GM21528 (cell line): ENCODE data around the gene NAA40.

ENCODE experiments used
- ATAC-seq: cut with Tn5 transposase; IDR thresholded peaks from one replicate; pipeline ENCODE4 v1.9.1; 2021; ENCODE audit warnings: mild to moderate bottlenecking, moderate library complexity; ENCODE audit not compliant: unreplicated experiment, low FRiP score

Gene NAA40

GRCh38 chr11:63979426-63979825, 40.6 kb downstream of the NAA40 start:
- no peak for ATAC-seq

GRCh38 chr11:63985812-63986155, 47.0 kb downstream of the NAA40 start:
- ATAC-seq: peak; percentile 41

GRCh38 chr11:63986156-63986931, 47.5 kb downstream of the NAA40 start, which contains the start of gene OTUB1:
TSS of gene OTUB1 (plus strand) at chr11:63986438. CDS start at chr11:63986457, 19 bp downstream.
- ATAC-seq: peak; percentile 80

- no peak for ATAC-seq
Measured at GRCh38 chr11:63986932-63987513, 48.2 kb downstream of the NAA40 start.

GRCh38 chr11:63991558-63991957, 52.8 kb downstream of the NAA40 start:
- no peak for ATAC-seq

DNA sequence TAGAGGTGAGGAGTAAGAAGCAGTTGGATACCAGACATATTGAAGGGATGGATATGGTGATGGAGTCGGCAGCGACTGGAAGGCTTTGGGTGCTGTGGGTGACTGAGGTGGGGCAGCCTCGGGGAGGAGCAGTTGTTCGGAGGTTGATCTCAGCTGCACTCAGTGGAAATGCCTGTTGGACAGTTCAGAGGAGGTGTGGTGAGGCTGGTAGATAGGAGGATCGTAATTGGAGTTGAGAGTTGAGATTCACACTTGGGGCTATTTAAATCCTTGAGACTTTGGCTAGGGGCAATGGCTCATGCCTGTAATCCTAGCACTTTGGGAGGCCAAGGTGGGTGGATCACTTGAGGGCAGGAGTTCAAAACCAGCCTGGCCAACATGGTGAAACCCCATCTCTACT, 54.3 kb downstream of the NAA40 start:
- ATAC-seq: no peak

GRCh38 chr11:63993993-63994392, 55.2 kb downstream of the NAA40 start:
- no peak for ATAC-seq

GRCh38 chr11:63996512-63996911, 57.7 kb downstream of the NAA40 start:
- no peak for ATAC-seq

DNA sequence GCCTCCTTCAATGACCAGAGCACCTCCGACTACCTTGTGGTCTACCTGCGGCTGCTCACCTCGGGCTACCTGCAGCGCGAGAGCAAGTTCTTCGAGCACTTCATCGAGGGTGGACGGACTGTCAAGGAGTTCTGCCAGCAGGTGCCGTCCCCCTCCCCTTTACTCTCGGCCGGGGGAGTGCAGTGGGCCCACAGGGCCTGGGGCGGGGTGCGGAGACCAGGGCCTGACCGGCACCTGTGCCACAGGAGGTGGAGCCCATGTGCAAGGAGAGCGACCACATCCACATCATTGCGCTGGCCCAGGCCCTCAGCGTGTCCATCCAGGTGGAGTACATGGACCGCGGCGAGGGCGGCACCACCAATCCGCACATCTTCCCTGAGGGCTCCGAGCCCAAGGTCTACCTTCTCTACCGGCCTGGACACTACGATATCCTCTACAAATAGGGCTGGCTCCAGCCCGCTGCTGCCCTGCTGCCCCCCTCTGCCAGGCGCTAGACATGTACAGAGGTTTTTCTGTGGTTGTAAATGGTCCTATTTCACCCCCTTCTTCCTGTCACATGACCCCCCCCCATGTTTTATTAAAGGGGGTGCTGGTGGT, 58.4 kb downstream of the NAA40 start:
- no peak for ATAC-seq

DNA sequence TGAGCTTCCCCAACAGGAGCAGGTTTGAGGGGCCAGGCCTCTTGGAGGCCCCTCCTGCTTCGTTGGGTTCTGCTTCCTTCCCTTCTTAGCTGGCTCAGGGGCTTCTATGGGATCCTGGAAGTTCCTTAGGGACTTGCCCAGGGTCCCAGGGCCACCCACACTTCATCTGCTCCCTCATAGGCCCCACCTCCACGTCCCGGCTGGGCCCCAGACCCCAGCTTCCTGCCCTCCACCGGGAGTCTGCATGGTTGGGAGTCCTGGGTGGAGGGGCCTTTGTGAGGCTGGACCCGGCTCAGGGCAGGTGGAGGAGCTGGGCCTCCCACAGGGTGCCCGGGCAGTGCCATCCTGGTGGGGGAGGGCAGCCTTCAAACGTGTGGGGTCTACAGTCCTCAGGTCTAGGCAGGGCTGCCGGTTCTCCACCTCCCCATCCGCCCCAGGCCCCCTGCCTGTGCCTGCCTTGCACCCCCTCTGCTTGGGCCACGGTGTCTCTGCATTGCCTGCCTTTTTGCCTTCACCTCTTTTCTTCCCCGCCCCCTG, 59.1 kb downstream of the NAA40 start:
- no peak for ATAC-seq

- ATAC-seq: no peak
Measured at GRCh38 chr11:63998558-63999348, 60.0 kb downstream of the NAA40 start.

DNA sequence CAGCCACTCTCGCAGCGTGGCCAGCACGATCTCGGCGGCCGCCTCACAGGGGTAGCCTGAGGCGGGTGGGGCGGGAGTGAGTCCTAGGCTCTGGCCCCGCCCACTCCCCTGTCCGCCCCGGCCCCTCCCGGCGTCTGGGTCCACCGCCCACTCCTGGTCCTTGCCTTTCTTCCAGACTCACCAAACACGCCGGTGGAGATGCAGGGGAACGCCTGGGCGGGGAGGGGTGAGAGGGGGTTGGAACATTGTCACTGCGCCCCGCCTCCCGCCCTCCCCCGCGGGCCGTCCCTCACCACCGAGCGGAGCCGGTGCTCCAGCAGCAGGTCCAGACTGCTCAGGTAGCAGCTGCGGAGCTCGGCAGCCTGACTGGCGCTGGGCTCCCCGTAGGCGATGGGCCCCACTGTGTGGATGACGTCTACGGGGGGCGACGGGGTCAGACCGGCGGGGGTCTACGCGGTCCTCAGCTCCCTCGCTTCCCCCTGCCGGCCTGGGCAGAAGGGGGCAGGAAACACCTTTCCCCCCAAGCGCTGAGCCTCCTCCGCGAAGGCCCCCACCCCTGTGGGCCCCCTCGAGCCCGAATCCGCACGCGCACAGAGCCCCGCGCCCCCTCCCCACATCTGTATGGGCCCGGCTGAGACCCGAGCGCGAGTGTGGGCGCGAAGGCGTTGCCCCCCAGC, 60.7 kb downstream of the NAA40 start:
- ATAC-seq: no peak

- ATAC-seq: no peak
Measured at GRCh38 chr11:64000026-64000739, 61.4 kb downstream of the NAA40 start.

DNA sequence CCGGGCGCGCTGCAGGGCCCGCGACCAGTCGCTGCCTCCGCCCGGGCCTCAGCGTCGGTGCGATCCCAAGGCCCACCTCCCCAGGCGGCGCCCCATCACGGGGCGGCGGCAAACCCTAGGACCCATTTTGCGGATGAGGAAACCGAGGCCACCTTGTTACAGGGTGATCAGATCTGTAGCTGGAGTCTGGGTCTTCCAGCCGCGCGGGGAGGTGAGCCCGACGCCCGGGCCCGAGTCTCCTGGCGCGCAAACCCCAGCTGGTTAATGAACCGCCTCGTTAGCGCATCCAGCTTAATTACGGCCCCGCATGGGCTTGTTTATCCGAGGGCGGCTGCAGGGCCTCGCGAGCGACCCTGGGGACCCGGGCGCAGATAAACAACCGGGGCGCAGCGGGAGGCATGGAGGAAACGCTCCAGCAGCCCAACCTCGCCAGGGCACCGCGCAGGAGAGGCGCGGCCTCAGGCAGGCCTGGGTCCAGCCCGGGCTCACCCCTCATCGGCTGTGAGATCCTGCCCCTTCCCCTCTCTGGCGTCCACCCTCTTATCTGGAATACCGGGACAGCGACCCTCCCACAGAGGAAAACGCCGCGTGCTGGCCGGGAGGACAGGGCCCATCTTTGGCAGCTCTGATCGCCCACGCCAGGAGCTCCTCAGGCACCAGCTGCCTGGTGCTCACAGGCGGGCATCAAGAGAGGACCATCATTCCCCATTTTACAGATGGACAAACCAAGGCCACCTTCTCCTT, 62.1 kb downstream of the NAA40 start:
- no peak for ATAC-seq

- ATAC-seq: no peak
Measured at GRCh38 chr11:64001484-64002420, 63.0 kb downstream of the NAA40 start.

GRCh38 chr11:64003807-64004589, 65.2 kb downstream of the NAA40 start:
- ATAC-seq: no peak

DNA sequence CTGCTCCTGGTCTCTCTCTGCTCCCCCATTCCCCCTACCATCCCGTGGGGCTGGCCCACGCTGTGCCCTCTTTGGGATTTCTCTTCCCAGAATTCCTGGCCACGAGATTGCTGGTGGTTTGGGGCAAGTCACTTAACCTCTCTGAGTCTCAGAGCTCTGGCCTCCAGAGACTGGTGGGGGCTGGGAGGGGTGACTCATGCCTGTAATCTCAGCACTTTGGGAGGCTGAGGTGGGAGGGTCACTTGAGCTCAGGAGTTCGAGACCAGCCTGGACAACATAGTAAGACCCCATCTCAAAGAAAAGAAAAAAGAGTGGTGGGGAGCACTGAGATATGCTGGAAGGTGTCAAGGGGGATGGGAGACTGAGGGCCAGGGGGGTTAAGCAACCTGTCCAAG, 65.8 kb downstream of the NAA40 start:
- ATAC-seq: no peak
